GM13976 (cell line): Measurements from ENCODE around the gene OLA1.

Experiments
- DNase-seq: peaks from one replicate; pipeline ENCODE4 v3.0.0; 2012; ENCODE audit warnings: low spot score
- CTCF ChIP-seq: IDR thresholded peaks from 2 replicates; pipeline ENCODE4 v1.5.1; 2012; ENCODE audit warnings: borderline replicate concordance, mild to moderate bottlenecking; ENCODE audit not compliant: insufficient read depth; ENCODE audit errors: extremely low read depth, missing control alignments, control extremely low read depth
- in situ Hi-C: fragments of 300-500 bp; cut with MboI; formaldehyde crosslinking; loops from one replicate; pipeline ENCODE4 v1.12.0; 2022; ENCODE audit warnings: low sequenced_read_pairs, mixed read lengths, inconsistent platforms; ENCODE audit not compliant: unreplicated experiment

OLA1 gene

DNA sequence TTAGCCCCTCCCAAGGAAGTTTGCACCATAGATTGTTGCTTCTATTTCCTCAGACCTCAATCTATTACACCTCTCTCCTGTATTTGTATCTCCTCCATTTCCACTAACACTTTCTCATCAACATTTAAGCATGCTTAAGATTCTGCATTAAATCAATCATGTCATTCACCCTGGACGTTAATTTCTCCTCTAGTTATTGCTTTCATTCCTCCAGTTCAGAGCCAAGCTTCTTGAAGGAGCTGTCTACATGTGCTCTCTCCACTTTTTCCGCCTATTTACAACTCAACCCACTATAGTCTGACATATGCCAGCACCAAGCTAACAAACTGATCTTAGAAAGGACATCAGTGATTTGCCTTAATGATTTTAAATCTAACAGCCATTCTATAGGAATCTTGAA is 99.5 kb downstream of the OLA1 start:
- no peak for TF ChIP-seq CTCF
- in situ Hi-C loops = no loop called here
- DNase-seq = no peak

DNA sequence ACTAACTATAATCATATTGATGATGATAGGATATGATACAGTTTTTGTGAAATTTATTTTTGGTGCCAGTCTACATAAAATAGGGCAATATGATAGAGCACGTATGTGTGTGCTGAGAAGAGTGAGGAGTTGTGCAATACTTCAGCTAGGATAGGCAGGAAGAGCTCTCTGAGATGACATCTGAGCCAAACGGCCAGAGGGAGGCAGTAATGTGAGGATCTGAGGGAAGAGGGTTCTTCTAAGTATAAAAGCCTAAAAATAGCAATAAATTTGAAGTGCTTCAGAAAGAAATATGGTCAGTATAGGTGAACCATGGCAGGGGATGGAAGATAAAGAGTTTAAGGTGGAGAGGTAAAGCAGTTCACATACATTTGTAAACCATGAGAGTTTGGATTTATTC is 102.5 kb downstream of the OLA1 start:
- in situ Hi-C loops = no loop called here
- no peak for TF ChIP-seq CTCF
- no peak for DNase-seq

DNA sequence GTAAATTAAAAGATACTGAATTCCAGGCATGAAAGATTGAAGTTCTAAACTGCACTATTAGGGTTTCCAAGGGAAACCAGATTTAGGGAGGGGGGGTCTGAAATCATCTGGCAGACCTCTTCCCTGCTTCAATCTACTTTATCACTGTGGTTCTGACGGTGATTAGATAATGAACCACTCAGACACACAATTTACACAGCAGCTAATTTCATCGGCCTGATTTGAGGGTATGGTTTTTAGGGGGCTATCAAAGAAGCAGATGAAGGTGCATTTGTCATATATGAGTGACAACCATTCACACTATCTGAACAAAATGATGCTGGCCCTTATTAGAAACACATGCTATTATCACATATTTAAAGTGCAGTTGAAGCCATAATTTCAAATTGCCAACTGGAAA is 106.0 kb downstream of the OLA1 start:
- in situ Hi-C loops = no loop called here
- no peak for DNase-seq
- no peak for TF ChIP-seq CTCF

GRCh38 chr2:174138161-174138560 is 110.2 kb downstream of the OLA1 start:
- in situ Hi-C loops = no loop called here
- TF ChIP-seq CTCF = no peak
- no peak for DNase-seq

DNA sequence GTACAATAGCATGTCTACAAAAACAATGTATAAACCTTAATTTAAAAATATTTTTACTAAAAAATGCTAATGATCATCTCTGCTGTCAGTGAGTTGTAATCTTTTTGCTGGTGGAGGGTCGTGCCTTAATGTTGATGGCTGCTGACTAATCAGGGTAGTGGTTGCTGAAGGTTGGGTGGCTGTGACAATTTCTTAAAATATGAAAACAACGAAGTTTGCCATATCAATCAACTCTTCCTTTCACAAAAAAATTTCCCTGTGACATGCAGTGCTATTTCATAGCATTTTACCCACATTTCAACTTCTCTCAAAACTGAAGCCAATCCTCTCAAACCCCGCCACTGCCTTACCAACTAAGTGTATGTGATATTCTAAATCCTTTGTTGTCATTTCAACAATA is 112.4 kb downstream of the OLA1 start:
- DNase-seq = no peak
- no peak for TF ChIP-seq CTCF
- in situ Hi-C loops = no loop called here

DNA sequence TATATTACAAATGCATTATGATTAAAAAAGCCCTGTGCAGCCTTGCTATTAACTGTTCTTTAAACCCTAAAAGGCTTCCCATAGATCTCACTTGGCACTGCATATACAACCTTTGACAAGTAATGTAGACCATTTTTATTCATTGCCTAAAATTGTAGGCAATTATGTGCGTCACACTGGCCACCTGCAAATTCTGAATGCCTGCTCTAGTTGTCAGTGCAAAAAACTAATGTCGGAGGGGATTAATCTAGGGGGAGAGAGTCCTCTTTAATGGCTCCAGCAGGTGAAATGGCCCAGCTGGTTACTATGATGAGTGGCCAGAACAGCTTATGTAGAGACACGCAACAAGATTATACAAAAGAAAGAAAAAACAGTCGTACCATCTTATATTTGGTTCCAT is 123.2 kb downstream of the OLA1 start:
- DNase-seq = no peak
- in situ Hi-C loops = no loop called here
- TF ChIP-seq CTCF = no peak

DNA sequence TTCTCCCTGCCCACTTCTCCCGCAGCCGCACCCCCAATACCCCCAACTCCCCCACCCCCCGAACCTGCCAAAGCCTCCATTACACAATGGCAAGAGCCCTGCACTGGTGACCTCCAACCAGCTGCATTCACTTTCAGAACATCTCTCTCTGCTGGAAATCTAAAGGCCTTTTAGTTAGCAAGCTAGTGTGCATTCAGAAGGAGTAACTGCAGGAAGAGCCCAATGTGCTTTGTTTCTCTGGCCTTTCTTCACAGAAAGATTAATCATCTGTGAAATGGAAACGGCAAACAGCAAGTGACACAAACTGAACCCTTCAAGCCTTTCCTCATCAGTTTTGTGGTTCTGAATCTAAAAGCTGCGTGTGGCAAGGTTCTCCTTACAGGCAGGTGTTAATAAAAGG is 124.2 kb downstream of the OLA1 start:
- no peak for TF ChIP-seq CTCF
- no peak for DNase-seq
- in situ Hi-C loops = no loop called here
